H1 (cell line): ENCODE measurements around the gene GDF3. TPM values are rescaled to one million over a fixed set of nuclear protein-coding genes. Genes with fewer than 3 reads are reported as not detected.
A peak's percentile ranks its signal among the peaks of the same experiment; 100 is the strongest.

Experiments
- CTCF ChIA-PET: fragments of 300-600 bp; sonication (Branson Sonifier 250); formaldehyde crosslinking; loops from one replicate; lab custom pipeline; 2021; ENCODE audit not compliant: partially characterized antibody; lab: Charles Lee
- POLR2A ChIA-PET: fragments of 300-600 bp; sonication (Branson Sonifier 250); formaldehyde crosslinking; loops from one replicate; lab custom pipeline; 2021; ENCODE audit warnings: inconsistent platforms; ENCODE audit not compliant: partially characterized antibody; lab: Charles Lee
- DNase-seq, 2 experiments: peaks; one replicate each; pipeline versions ENCODE4 v3.0.0 to v3.0.0-alpha.2; 2010 to 2022; ENCODE audit warnings: low spot score in 2 of 2, low read depth in 1 of 2, mixed read lengths in 1 of 2
- FAIRE-seq: peaks from 2 replicates; lab custom pipeline; 2011; peaks lifted over from hg19 to GRCh38; lab: Jason Lieb, UNC
- H2AFZ ChIP-seq: 2 replicates; pipeline ENCODE4 v1.8.1; 2012; ENCODE audit warnings: low read length, inconsistent platforms
- H2AK5ac ChIP-seq: 2 replicates; pipeline ENCODE4 v1.6.1; 2013; ENCODE audit warnings: low read depth, low read length
- H2BK120ac ChIP-seq: replicated peaks from 2 replicates; pipeline ENCODE3; 2013; ENCODE audit warnings: low read depth, low read length, inconsistent platforms
- H2BK12ac ChIP-seq: 2 replicates; pipeline ENCODE4 v1.6.1; 2013; ENCODE audit warnings: low read depth, low read length
- H2BK15ac ChIP-seq: 2 replicates; pipeline ENCODE4 v1.6.1; 2013; ENCODE audit warnings: low read length
- H2BK20ac ChIP-seq: 2 replicates; pipeline ENCODE4 v1.6.1; 2013; ENCODE audit warnings: low read length
- H2BK5ac ChIP-seq: 2 replicates; pipeline ENCODE4 v1.6.1; 2013; ENCODE audit warnings: low read depth, low read length
- H3K14ac ChIP-seq: 2 replicates; pipeline ENCODE4 v1.6.1; 2013; ENCODE audit warnings: inconsistent platforms; ENCODE audit not compliant: insufficient read length
- H3K18ac ChIP-seq: 2 replicates; pipeline ENCODE4 v1.6.1; 2013; ENCODE audit warnings: low read length; ENCODE audit errors: extremely low read depth
- H3K23ac ChIP-seq: 2 replicates; pipeline ENCODE4 v1.6.1; 2013; ENCODE audit warnings: inconsistent platforms; ENCODE audit not compliant: insufficient read length
- H3K23me2 ChIP-seq: 2 replicates; pipeline ENCODE4 v1.6.1; 2013; ENCODE audit warnings: low read depth, low read length
- H3K27ac ChIP-seq: 2 replicates; pipeline ENCODE4 v1.6.1; 2011; ENCODE audit warnings: low read depth, low read length, inconsistent platforms
- H3K27me3 ChIP-seq, 4 experiments: replicated peaks in 1 of 4; 1 replicate in 1 of 4; 2 replicates in 3 of 4; pipeline versions ENCODE4 v1.6.1 to v1.8.1; 2011 to 2013; ENCODE audit warnings: low read length in 3 of 4, mild to moderate bottlenecking in 3 of 4, inconsistent platforms in 2 of 4, mixed read lengths in 2 of 4, moderate library complexity in 1 of 4; ENCODE audit not compliant: control insufficient read depth in 3 of 4, insufficient read depth in 3 of 4; ENCODE audit errors: extremely low read depth in 1 of 4
- H3K36me3 ChIP-seq, 4 experiments: 2 replicates each; pipeline versions ENCODE4 v1.6.1 to v1.8.1; 2011 to 2013; ENCODE audit warnings: mild to moderate bottlenecking in 4 of 4, low read length in 3 of 4, moderate library complexity in 2 of 4, control low read depth in 1 of 4, inconsistent platforms in 1 of 4; ENCODE audit not compliant: insufficient read depth in 4 of 4, control insufficient read depth in 2 of 4
- H3K4ac ChIP-seq: replicated peaks from 2 replicates; pipeline ENCODE3; 2013; ENCODE audit warnings: low read length, low read depth, mixed read lengths, inconsistent platforms; ENCODE audit not compliant: insufficient read length
- H3K4me1 ChIP-seq, 4 experiments: replicated peaks in 1 of 4; 1 replicate in 1 of 4; 2 replicates in 3 of 4; pipeline versions ENCODE4 v1.6.1 to v1.8.1; 2011 to 2013; ENCODE audit warnings: low read length in 3 of 4, inconsistent platforms in 2 of 4, mixed read lengths in 1 of 4; ENCODE audit not compliant: insufficient read depth in 4 of 4, control insufficient read depth in 3 of 4
- H3K4me2 ChIP-seq, 2 experiments: 2 replicates each; pipeline versions ENCODE4 v1.6.1 to v1.8.1; 2011 to 2013; ENCODE audit warnings: low read depth in 2 of 2, low read length in 2 of 2, control low read depth in 1 of 2, inconsistent platforms in 1 of 2, mild to moderate bottlenecking in 1 of 2; ENCODE audit not compliant: insufficient read depth in 1 of 2
- H3K4me3 ChIP-seq, 4 experiments: fragments of 200-600, 300-600 bp in 1 of 4; sonication (generic), shearing (Covaris generic), sonication (Bioruptor Twin) in 1 of 4; 2 replicates each; pipeline versions ENCODE4 v1.5.1 to v1.8.1; 2011 to 2016; ENCODE audit warnings: low read length in 4 of 4, low read depth in 3 of 4, control low read depth in 2 of 4, inconsistent platforms in 2 of 4, mild to moderate bottlenecking in 2 of 4, mixed read lengths in 1 of 4, moderate library complexity in 1 of 4; ENCODE audit not compliant: insufficient read depth in 2 of 4; ENCODE audit errors: extremely low read depth in 1 of 4
- H3K56ac ChIP-seq: replicated peaks from 2 replicates; pipeline ENCODE3; 2013; ENCODE audit warnings: low read depth, mild to moderate bottlenecking, mixed read lengths, low read length, inconsistent platforms; ENCODE audit not compliant: insufficient read length
- H3K79me1 ChIP-seq: 2 replicates; pipeline ENCODE4 v1.6.1; 2013; ENCODE audit warnings: low read depth, low read length, control low read depth
- H3K79me2 ChIP-seq, 2 experiments: 2 replicates each; pipeline versions ENCODE4 v1.6.1 to v1.8.1; 2012 to 2013; ENCODE audit warnings: low read length in 2 of 2, mild to moderate bottlenecking in 2 of 2, inconsistent platforms in 1 of 2; ENCODE audit not compliant: insufficient read depth in 2 of 2, control insufficient read depth in 1 of 2
- H3K9ac ChIP-seq, 4 experiments: replicated peaks in 1 of 4; 1 replicate in 1 of 4; 2 replicates in 3 of 4; pipeline versions ENCODE4 v1.6.1 to v1.8.1; 2011 to 2013; ENCODE audit warnings: low read depth in 3 of 4, low read length in 3 of 4, control low read depth in 2 of 4, mild to moderate bottlenecking in 2 of 4, moderate library complexity in 2 of 4, inconsistent platforms in 1 of 4; ENCODE audit errors: extremely low read depth in 1 of 4
- H3K9me3 ChIP-seq, 2 experiments: 2 replicates each; pipeline versions ENCODE4 v1.6.1 to v1.8.1; 2012 to 2013; ENCODE audit warnings: mild to moderate bottlenecking in 2 of 2, moderate library complexity in 2 of 2, control low read depth in 1 of 2, inconsistent platforms in 1 of 2, low read depth in 1 of 2, low read length in 1 of 2, mixed read lengths in 1 of 2; ENCODE audit not compliant: insufficient read depth in 2 of 2
- H4K20me1 ChIP-seq, 2 experiments: replicated peaks in 1 of 2; 2 replicates each; pipeline versions ENCODE3 to v1.8.1; 2011 to 2013; ENCODE audit warnings: inconsistent platforms in 2 of 2, low read length in 2 of 2, mild to moderate bottlenecking in 1 of 2; ENCODE audit not compliant: insufficient read depth in 2 of 2, control insufficient read depth in 1 of 2
- H4K5ac ChIP-seq: 2 replicates; pipeline ENCODE4 v1.6.1; 2013; ENCODE audit warnings: low read length, low read depth, mixed read lengths, inconsistent platforms; ENCODE audit not compliant: insufficient read length
- H4K8ac ChIP-seq: 2 replicates; pipeline ENCODE4 v1.8.0; 2013; ENCODE audit warnings: mild to moderate bottlenecking, moderate library complexity, low read length, inconsistent platforms; ENCODE audit not compliant: insufficient read depth; ENCODE audit errors: extremely low read depth
- H4K91ac ChIP-seq: replicated peaks from 2 replicates; pipeline ENCODE3; 2013; ENCODE audit warnings: low read length, mixed read lengths, inconsistent platforms; ENCODE audit not compliant: insufficient read length
- ATF3 ChIP-seq: IDR thresholded peaks from 2 replicates; pipeline ENCODE4 v1.6.1; 2011; ENCODE audit warnings: low read depth, mild to moderate bottlenecking, low read length; ENCODE audit not compliant: insufficient read depth
- CHD1 ChIP-seq: IDR thresholded peaks from 2 replicates; pipeline ENCODE4 v1.6.1; 2012; ENCODE audit warnings: low read depth, low read length, improper control_type of control experiment
- FOSL1 ChIP-seq: IDR thresholded peaks from 2 replicates; pipeline ENCODE4 v1.6.1; 2011; ENCODE audit warnings: mild to moderate bottlenecking, low read depth, low read length, moderate library complexity; ENCODE audit not compliant: insufficient read depth
- KDM5A ChIP-seq: fragments of 200-600 bp; IDR thresholded peaks from 2 replicates; pipeline ENCODE4 v1.7.1; 2012; ENCODE audit warnings: mild to moderate bottlenecking, low read length, inconsistent platforms, mixed read lengths
- POLR2A ChIP-seq, 2 experiments: IDR thresholded peaks; 1 replicate in 1 of 2; 2 replicates in 1 of 2; pipeline ENCODE4 v1.6.1; 2011; ENCODE audit warnings: low read depth in 2 of 2, low read length in 2 of 2, mild to moderate bottlenecking in 2 of 2; ENCODE audit errors: control extremely low read depth in 1 of 2
- POU5F1 ChIP-seq: IDR thresholded peaks from 2 replicates; pipeline ENCODE4 v1.6.1; 2011; ENCODE audit warnings: low read depth, mild to moderate bottlenecking, low read length, moderate library complexity
- SP2 ChIP-seq: IDR thresholded peaks from 2 replicates; pipeline ENCODE4 v1.6.1; 2012; ENCODE audit warnings: mild to moderate bottlenecking, low read length, inconsistent platforms
- TBP ChIP-seq: IDR thresholded peaks from 2 replicates; pipeline ENCODE4 v1.6.1; 2011; ENCODE audit warnings: low read depth, low read length, improper control_type of control experiment
- USF2 ChIP-seq: IDR thresholded peaks from 2 replicates; pipeline ENCODE4 v1.6.1; 2011; ENCODE audit warnings: low read length, improper control_type of control experiment
- WGBS, 2 experiments: shearing (Covaris generic) in 1 of 2; methylation state at CpG; one replicate each; pipeline versions ENCODE4 v1.1.6 to v1.1.7; 2013 to 2015; ENCODE audit warnings: low lambda C conversion rate in 2 of 2, mixed read lengths in 2 of 2, inconsistent platforms in 1 of 2, low coverage in 1 of 2, missing lambda C conversion rate in 1 of 2; ENCODE audit not compliant: insufficient replicate concordance in 2 of 2, insufficient coverage in 1 of 2, insufficient read length in 1 of 2; ENCODE audit errors: extremely low coverage in 1 of 2, missing lambda C conversion rate in 1 of 2; 5-methylcytosine and 5-hydroxymethylcytosine counted together
- polyA plus RNA-seq, 7 experiments: library from polyadenylated mRNA; depleted of rRNA in 3 of 7; stranded (reverse) in 5 of 7; unstranded in 2 of 7; fragments of >200 nt in 5 of 7; fragments of 200-250 nt in 2 of 7; gene quantifications; 1 replicate in 5 of 7; 2 replicates in 1 of 7; 4 replicates in 1 of 7; pipeline versions ENCODE4 v1.2.1 to v1.2.3, GENCODE V29; 2011 to 2013; ENCODE audit warnings: missing spikeins in 2 of 7, mixed read lengths in 2 of 7
- total RNA-seq: library from RNA; stranded (reverse); fragmentation: NEBNext Ultra II Directional; extraction: Animal tissue kit (Norgen Biotek cat#: 25700); gene quantifications from 2 replicates; pipeline ENCODE4 v1.2.1, GENCODE V29; 2021

GDF3 gene
- total and polyA plus RNA-seq, 2 of the 8 experiments (the other 6 are each of a cell fraction or from before 2014, with no cell fraction given): 4.3 to 16.8 TPM

GRCh38 chr12:7679251-7680045, 16.1 kb downstream of the GDF3 start:
- H3K4me3 ChIP-seq: no peak overlapping the region
- no peaks in the 10 kb centered on the region for H4K20me1 ChIP-seq
- H3K56ac ChIP-seq: no peak overlapping the region
- no peak overlapping the region; the same call in 1 of the 2 replicates for H2BK12ac ChIP-seq
- no peak overlapping the region for H4K8ac ChIP-seq
- peak overlapping the region; percentile 85 for H4K91ac ChIP-seq
- no peak overlapping the region for H3K27ac ChIP-seq
- H2BK15ac ChIP-seq: no peak overlapping the region; the same call in 1 of the 2 replicates
- WGBS, 2 experiments: 87% methylated on average over 9 of the region's 9 CpGs; no CpG with 5 or more reads in 1 of the 2 experiments
- H3K36me3 ChIP-seq: no peaks in the 10 kb centered on the region
- H3K27me3 ChIP-seq: no peaks in the 10 kb centered on the region
- H3K23me2 ChIP-seq: no peaks in the 10 kb centered on the region
- FAIRE-seq (no peak), DNase-seq (no peak)
- H3K79me2 ChIP-seq: no peaks in the 10 kb centered on the region
- ChIA-PET POLR2A (interaction anchor here (0.6 kb wide), 2 partner anchors 127 to 226 kb away, joined by 3 to 4 read pairs; no protein-coding TSS in a partner anchor), CTCF (interaction anchor here (0.6 to 8.0 kb wide), 9 partner anchors 8 to 814 kb away, joined by 3 to 128 read pairs (median 3); no protein-coding TSS in a partner anchor)
- no peak overlapping the region for H3K14ac ChIP-seq
- H3K9me3 ChIP-seq: no peaks in the 10 kb centered on the region
- no peak overlapping the region for H3K23ac ChIP-seq
- H2AFZ ChIP-seq: no peak overlapping the region
- H2BK5ac ChIP-seq: no peak overlapping the region; the same call in 1 of the 2 replicates
- no peak overlapping the region for H3K4me2 ChIP-seq
- no peak overlapping the region for H2BK120ac ChIP-seq
- H3K79me1 ChIP-seq: no peaks in the 10 kb centered on the region
- no peak overlapping the region for H2BK20ac ChIP-seq
- no peak overlapping the region for H2AK5ac ChIP-seq
- H4K5ac ChIP-seq: no peak overlapping the region
- H3K18ac ChIP-seq: no peak overlapping the region
- H3K4ac ChIP-seq: no peak overlapping the region
- H3K4me1 ChIP-seq: 0 out of 7 replicates have a peak, but pooled peaks cover 0 to 2% (median 0%) of the 10 kb centered on the region in 4 experiments
- no peak overlapping the region for H3K9ac ChIP-seq
- TF ChIP-seq SP2 (no peak), FOSL1 (no peak), POU5F1 (no peak), USF2 (no peak), KDM5A (no peak), ATF3 (no peak), POLR2A (IDR thresholded peaks at IDR 0.05; ENCODE audit: control extremely low read depth in 1 of 2, low read depth in 2 of 2, low read length in 2 of 2) (no peak), TBP (no peak), CHD1 (no peak)
